Iris pigment epithelial cell (primary cell): ENCODE measurements around the gene ARL4A.

Source experiments
- DNase-seq: peaks from one replicate; pipeline ENCODE4 v3.0.0-alpha.2; 2011; ENCODE audit warnings: low read depth

Gene ARL4A

DNA sequence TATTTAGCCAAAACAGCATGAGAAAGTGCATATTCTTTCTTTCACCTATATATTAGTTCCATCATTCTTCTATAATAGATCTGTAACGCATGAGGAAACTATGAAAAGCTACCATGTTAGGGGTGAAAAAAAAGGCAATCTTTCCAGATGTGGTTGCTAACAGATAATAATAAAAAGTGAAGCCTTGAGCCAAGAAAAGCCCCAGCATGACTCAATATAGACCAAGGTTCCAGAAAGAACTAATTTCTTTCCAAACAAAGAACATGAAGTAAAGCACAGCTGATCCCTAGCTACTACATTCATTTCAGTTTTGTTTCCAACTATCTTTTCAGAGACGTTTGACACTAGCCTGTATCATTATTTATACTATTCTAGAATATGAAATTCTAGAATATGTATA, 16.4 kb downstream of the ARL4A start:
- peak; percentile 67 for DNase-seq

DNA sequence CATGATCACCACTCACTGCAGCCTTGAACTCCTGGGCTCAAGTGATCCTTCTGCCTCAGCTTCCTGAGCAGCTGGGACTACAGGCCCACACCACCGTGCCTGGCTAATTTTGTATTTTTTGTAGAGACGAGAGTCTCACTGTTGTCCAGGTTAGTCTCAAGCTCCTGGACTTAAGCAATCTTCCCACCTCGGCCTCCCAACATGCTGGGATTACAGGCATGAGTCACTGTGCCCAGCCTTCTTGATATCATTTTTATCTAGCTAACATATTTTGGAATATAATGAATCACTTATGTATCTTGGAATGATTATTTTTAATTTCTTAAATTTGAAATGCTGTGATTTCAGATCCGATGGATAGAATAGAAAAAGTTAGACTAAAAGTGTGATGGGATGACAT, 18.4 kb downstream of the ARL4A start:
- peak; percentile 60 for DNase-seq

DNA sequence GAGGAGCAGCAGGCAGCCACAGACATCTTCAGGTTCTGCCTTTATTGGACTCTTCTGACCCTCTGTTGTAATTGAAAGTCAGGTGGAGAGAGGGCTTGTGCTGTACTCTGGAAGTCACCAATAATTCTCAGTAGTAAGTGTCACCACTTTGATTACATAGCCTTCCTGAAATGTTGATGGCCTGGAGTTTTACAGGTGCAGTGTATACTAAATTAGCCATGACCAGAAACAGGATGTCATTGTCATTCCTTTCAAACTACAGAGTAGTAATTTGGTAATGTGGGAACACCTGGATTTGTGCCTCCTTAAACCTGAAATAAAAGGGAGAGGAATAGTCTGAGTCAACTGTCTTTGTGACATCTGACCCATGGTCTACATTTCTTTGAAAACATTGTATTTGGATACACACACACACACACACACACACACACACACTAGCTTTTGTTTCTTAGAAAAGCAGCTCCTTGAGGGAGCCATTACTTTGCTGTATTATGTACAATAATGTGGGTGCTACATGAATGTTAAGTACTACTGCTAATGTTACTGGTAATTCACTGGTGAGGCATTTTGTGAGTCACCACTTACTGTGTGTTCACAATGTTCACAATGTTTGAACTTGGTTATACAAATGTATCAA, 19.6 kb downstream of the ARL4A start:
- DNase-seq = peak; percentile 85

DNA sequence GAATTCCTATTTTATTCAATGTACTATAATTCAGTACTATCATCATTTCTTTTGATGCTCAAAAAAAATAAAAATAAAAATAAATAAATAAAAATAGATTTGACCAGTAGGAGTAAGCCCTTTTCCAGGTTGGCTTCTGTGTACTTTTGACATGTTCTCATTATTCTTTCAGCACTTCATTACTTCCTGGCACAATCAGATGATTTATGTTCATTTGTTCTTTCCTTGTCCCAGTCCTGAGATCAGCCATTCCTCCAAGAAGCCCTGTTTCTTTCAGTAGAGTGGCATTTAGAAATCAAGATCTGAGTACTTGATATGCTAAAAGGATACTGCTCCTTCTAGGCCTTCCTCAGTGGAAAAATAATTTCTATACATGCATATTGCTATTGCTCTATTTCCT, 20.9 kb downstream of the ARL4A start:
- DNase-seq = no peak

DNA sequence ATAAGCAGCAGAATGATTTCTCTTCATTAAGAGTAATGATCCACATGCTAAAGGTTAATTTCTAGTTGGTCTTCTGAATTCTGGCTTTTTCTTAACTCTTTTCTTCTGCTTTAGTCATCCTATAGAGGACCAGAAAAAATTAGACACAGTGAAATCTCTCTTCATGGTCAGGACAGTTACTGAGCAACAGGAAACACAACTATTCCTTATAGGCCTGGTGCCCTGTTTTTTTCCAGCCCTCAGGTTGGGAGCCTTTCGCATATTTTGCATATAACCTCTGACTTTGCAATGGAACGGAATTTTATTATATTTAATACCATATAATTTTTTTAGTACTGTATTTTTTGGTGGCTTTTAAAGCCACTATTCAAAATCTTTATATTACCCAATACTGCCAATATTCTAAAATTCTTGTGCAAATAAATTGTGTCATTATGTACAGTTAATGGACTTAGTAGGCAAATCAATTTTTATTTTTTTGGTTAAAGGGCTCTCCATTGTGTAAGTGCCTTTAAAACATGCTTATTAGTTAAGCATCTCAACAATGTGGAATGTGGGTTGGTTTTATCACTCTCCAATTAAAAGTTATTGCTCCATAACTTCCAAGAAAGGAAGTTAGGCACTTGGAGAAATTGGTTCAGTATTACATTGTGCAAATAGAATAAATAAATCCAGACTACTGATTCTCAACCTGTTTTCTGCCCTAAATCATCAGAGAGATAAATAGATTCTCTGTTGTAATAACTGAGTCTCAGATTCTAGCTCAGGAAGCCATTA, 22.5 kb downstream of the ARL4A start:
- peak; percentile 76 for DNase-seq

DNA sequence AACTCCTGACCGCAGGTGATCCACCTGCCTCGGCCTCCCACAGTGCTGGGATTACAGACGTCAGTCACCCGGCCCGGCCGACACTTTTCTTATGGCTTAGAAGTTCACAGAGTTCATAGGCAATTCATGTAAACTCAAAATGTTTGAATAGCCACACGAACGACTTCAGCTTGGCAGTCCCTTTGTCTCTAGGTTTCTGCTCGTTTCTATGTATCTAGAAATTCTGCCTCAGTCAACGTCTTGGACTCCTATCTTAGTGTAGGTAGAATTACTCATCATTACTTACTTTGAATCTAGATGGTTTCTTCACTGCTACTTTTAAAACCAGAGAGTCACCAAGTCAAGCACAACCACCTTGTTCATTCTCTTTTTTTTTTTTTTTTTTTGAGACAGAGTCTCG, 23.7 kb downstream of the ARL4A start:
- DNase-seq = no peak

DNA sequence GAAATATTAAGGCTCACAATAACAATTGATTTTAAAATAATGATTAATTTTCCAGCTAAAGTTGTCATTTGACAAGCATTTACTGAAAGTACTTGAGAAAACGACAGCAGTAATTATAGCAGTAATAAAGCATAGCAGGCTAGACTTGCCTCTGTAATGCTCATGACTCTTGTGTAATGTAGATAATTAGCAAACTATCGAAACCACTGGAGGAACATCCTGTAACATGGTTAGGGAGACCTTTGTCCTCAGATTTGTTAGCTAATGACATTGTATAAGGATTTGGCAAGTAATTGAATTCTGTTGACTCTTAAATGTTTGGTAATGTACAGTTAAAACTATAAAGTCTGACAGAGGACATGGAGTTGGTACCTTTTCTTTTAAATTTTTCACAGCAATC, 24.8 kb downstream of the ARL4A start:
- no peak for DNase-seq

DNA sequence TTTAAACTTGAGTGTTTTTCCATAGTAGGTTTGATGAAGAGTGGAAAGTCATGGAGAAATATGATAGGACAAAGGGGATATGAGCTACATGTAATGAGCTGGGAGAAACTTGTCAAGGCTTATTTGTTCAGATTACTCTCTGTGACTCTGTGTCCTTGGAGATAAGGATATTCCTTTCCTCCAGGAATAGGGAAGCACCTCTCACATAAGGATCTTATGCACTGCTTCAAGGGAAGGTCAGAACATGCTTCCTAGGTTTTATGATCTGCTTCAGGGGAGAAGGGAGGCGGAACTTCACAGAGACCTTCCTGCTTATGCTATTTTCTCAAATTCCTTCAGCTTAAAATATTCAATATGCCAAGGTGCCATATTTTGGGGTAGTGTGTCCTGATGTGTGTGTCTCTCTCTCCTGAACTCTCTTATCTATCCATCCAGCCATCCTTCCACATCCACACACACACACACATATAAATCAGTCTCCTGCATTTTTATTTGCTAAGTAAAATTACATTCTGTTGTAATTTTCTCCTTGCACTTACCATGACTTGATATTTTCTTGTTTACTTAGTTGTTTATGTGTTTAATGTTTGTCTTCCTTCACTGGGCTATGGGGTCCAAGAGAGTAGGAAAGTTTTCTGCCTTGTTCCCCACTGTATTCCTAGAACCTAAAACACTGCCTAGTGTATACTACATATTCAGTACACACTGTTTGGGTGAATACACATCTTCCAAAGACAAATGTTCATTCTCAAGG, 26.4 kb downstream of the ARL4A start:
- no peak for DNase-seq

DNA sequence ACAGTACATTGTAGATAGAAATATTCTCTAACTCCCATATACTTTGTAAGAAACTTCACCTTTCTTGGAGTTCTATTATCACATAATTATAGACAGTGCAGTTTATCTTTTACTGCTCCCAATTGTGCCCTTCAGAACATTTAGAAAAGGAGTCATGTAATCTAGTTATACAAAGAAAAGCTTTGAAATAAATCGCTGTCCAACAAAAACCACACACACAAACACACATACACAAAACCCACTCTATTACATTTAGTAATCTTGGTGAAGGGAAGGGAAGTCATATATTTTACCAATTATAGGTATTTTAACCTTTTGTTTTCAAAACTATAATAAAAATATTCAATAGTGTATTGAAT, 26.9 kb downstream of the ARL4A start:
- DNase-seq = no peak

DNA sequence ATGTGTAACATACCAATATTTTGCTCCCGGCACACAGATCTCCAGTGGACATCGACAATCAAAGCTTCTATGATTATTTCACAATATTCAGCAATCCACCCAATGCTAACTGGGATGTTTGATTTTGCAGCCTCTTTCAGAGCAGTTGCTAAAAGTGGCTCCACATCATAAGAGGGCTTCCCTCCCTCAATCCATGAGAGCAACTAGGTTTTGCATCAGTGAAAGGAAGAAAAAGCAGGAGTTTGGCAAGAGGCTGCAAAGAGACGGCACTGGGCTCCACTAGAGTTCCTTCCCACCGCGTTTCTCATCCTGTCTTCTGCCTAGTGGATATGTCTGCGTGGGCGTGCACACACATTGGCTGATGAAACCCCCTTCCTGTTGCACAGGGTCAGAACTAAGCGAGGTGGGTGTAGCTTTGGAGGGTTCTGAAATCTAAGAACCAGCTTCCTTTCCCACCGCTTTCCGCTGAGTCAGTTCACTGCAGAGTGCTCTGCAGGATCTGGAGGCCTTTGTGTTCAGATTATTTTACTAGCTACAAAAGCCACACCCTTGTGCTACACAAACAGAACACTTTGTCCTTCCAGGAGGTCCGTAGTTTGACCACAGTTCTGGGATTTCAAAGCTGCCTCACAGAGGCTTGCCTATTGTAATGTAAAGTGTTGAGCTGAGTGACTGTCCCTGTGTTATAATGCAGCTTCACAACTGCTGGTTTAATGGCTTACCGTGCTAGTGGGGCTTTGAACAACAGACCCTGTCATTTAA, 28.1 kb downstream of the ARL4A start:
- peak; percentile 99 for DNase-seq

DNA sequence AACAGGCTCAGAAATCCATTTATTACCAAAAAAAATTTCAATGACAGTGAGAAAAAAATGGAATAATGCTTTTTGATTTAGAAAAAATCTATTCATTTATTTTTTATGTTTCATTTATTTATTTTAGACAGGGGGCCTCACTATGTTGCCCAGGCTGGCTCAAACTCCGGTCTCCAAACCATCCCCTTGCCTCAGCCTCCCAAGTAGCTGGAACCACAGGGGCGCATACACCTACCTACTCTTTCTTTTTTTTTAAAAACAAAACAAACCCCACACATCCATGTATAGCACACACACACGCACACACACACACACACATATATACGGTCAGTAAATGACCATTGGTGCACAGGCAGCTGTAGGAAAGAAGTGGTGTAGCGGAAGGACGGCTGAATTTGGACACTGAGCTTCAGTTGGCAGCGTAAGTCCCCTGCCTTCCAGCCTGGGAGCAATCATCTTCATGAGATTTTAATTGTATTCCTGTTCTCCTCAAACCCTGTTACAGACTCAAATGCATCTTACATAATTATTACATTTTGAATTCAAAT, 28.8 kb downstream of the ARL4A start:
- peak; percentile 15 for DNase-seq

DNA sequence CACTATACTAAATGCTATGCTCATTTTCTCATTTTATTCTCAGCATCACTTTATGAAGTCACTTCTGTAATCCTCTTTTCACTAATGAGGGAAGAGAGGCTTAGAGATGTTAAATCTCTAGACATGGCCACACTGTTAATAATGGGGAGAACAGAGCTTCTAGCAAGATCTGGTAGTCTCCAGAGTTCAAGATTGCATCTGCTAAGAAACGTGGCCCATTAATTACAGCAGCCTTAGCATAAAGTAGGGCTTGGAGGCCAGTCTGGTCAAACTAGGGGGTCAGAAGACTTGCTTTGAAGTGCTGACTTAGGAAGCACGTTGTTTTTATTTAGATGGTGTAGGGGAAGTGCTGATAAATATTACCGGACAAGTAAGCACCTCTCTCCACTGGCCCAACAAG, 29.3 kb downstream of the ARL4A start:
- DNase-seq = no peak

DNA sequence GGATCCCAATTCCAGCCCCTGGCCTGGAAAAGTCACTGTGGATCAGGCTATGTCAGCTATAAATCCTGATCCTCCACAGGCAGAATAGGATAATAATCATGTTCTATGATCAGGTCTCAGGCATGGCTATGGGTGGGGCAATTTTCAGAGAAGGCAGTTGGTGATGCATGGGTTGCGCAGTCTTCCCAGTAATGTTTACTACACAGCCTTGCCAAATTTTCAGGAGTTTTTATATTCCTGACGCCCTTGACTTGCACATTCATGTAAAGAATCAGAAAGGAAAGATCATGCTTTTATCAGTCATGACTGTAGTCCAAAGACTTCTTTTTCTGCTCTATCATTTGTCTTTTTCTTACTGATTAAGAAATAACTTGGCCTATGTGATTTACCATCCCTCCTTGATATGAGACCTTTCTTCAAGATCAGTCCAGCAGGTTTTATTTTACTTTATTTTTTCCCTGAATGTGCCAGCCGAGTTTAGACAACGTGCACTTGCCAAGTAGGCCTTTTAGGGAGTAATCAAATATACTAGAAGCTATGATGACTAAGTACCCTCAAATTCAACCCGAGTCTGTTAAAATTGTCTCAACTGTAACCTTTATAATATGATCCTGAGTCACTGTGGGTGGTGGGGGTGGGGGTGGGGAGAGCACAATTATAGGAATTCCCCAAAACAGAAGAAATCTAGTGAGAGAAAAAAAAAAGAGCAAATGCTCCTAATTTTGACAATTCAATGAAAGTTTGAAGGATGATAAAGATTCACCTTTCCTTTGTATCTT, 31.9 kb downstream of the ARL4A start:
- DNase-seq = peak; percentile 88

DNA sequence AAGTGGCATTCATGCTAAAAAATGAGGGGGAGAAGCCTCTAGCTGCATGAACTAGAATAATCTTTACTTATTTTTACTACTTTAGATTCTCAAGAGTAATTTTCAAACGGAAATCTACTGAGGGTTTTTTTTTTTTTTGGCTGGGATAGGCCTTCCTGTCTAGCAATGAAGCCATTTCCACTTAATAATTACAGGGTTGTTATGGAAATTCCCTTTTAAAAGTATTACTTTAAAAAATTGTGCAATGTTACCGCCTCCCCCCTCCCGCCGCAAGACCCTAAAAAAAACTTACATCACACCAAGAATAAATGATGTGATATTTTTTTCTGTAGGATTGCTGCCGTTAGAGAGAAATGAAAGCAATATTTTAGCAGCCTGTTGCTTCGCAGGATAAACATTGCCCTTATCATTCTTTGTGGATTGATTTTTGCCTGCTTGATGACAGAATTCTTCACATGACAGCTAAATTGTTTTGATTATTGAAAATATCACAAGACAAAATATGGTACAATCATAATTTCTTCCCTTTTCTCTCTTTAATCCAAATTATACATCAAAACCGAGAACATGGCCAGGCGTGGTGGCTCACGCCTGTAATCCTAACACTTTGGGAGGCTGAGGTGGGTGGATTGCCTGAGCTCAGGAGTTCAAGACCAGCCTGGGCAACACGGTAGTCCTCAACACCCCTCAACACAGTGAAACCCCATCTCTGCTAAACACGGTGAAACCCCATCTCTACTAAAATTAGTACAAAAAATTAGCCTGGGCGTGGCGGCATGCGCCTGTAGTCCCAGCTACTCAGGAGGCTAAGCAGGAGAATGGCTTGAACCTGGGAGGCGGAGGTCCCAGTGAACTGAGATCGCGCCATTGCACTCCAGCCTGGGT, 32.8 kb downstream of the ARL4A start:
- peak; percentile 22 for DNase-seq

DNA sequence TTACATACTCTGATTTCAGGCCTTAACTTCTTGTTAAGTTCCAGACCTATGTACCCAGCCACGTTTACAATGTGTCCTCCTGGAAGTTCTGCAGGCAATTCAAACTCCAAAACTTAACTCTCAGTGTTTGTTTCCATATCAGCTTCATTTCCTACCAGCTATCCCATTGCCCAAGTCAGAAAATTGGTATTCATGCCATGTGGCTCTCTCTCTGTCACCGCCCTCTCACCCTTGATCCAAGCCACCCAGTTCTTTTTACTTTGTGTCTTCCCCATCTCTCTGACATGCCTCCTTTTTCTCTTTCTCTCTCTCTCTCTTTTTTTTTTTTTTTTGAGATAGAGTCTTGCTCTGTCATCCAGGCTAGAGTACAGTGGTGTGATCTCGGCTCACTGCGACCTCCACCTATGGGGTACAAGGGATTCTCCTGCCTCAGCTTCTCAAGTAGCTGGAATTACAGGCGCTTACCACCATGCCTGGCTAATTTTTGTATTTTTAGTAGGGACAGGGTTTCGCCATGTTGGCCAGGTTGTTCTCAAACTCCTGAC, 33.9 kb downstream of the ARL4A start:
- DNase-seq = no peak

DNA sequence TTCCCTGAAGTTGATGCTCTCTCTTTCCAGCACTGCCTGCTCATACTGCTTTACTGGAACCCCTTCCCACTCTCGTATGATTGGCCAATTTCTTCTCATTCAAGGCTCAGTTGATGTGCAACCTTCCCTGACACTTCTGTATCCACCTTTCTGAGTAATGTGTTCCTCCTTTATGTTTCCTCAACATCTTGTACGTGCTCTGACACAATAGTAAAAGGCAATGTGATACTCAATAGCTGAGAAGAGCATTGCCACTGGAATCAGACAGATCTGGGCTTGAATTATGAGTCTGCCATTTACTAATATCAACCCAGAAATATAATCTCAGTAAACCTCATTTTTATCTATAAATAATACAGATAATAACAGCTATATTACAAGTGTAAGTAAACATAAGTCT, 34.7 kb downstream of the ARL4A start:
- DNase-seq = no peak

DNA sequence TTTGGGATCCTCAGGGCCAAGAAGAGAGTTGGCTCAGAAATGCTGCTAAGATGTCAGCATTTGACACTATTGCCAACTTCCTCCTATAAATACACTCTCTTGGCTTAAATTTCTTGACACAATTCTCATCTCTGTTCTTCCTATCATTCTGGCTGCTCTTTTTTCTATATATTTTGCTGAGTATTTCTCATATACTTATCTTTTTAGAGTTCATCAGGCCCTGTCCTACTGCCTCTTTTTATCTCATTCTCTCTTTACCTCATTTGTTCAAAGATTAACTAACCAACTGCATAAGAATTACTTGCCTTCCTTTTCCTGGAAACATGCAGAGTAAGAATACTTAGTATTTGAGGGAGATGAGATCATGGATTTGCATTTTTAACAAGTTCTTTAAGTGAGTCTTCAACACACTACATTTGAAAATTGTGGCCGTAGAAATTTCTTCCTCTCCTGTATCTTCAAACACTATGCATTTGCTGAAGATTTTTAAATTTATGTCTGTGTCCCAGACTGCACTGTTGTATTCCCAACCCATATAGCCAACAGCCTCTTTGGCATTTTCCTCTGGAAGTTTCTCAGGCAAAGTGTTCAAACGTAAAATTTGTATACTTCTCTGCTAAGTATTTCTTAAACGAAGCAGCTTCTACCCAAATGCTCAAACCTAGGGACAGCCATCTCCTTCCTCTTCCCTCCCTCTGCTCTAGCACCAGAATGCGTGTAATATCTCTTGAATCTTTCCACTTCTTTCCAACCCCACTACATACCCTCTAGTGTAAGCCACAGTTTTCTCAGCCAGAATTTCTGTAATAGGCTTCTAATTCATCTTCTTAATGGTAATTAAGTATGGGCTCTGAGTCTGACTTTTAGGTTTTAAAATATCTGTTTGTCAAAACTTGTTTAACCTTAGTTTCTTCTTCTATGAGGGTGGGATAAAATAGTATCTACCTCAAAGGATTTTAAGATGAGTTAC, 35.5 kb downstream of the ARL4A start:
- DNase-seq = no peak

DNA sequence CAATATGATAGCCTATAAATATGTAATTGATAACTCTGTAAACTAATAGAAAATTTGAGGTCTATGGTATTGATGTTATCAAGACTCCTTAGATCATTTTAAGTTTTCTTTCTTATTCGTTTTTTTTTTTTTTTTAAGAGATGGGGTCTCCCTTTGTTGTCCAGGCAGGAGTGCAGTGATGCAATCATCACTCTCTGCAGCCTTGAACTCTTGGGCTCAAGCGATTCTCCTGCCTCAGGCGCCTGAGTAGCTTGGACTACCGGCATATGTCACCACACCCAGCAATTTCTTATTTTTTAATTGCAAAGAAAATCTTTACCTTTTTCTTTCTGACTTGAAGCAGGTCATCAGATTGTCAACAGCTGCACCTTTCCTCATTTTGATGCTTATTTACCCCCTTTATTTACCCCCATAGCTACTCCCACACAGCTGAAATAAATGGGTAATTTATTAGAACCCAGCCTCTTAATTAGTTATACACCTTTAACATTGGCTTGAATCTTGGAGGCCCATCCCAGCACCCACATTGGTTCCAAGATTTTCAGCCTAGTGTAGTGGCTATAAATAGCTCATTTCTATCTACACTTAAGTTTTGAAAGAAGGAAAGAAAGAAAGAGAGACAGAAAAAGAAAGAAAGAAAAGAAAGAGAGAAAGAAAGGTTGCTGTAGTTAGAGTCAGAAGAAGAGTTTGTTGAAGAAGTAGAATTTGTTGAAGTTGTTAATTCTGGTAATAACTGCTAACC, 38.3 kb downstream of the ARL4A start:
- DNase-seq = no peak
